HEK293T (cell line): ENCODE measurements around the gene PDPR.

Experiments
- BHLHE40 ChIP-seq: fragments of 450-650 bp; IDR thresholded peaks from 2 replicates; pipeline ENCODE4 v1.6.1; 2016; ENCODE audit warnings: mild to moderate bottlenecking, moderate library complexity, borderline replicate concordance
- CTBP1 ChIP-seq: fragments of 450-650 bp; IDR thresholded peaks from 2 replicates; pipeline ENCODE4 v1.6.1; 2016; ENCODE audit warnings: borderline replicate concordance
- ELF4 ChIP-seq: fragments of 450-650 bp; IDR thresholded peaks from 2 replicates; pipeline ENCODE4 v1.6.1; 2017; ENCODE audit warnings: antibody characterized with exemption
- PKNOX1 ChIP-seq: fragments of 450-650 bp; IDR thresholded peaks from 2 replicates; pipeline ENCODE4 v1.6.1; 2016
- SUZ12 ChIP-seq: fragments of 450-650 bp; IDR thresholded peaks from 2 replicates; pipeline ENCODE4 v1.6.1; 2016; ENCODE audit warnings: mild to moderate bottlenecking

GRCh38 chr16:70160821-70161220, 46.7 kb downstream of the PDPR start:
- TF ChIP-seq PKNOX1 (no peak), BHLHE40 (no peak), ELF4 (no peak), SUZ12 (no peak), CTBP1 (no peak)
